ENCODE results near the gene CSNK2A1. TPM values are rescaled to one million over a fixed set of nuclear protein-coding genes. Genes with fewer than 3 reads are reported as not detected.

CSNK2A1 gene
- total RNA-seq, 1 experiment from 2014 or later: 205 TPM

- H3K36me3 Mint-ChIP-seq (ENCODE audit: insufficient read depth, unreplicated experiment): peaks cover 58% of the 10 kb centered on the region
- no peaks in the 10 kb centered on the region for H3K9me3 ChIP-seq
- H3K9me3 Mint-ChIP-seq (ENCODE audit: unreplicated experiment): no peaks in the 10 kb centered on the region
- intact Hi-C loops (cut with micrococcal nuclease; ENCODE audit: unreplicated experiment): no loop called here
- H3K27me3 Mint-ChIP-seq (ENCODE audit: insufficient read depth, unreplicated experiment): no peaks in the 10 kb centered on the region
- no peaks in the 10 kb centered on the region for H3K4me1 Mint-ChIP-seq (ENCODE audit: low read depth, unreplicated experiment)
- no TSS peak for BruUV-seq (replicated peaks)
- no peaks in the 10 kb centered on the region for H3K4me1 ChIP-seq
- no peak overlapping the region for H3K27ac Mint-ChIP-seq (ENCODE audit: unreplicated experiment)
- no peak overlapping the region for H3K4me3 ChIP-seq (ENCODE audit: low read depth, low read length)
- ChIA-PET CTCF (no interaction called here), POLR2A (interaction anchor here (0.6 to 0.7 kb wide), 2 partner anchors 8 to 79 kb away, joined by 3 read pairs; no protein-coding TSS in a partner anchor)
- no peak for TF ChIP-seq CTCF (IDR thresholded peaks at IDR 0.05; ENCODE audit: insufficient read depth in 1 of 2, low read depth in 1 of 2, low read length in 1 of 2, severe bottlenecking in 1 of 2, unreplicated experiment in 1 of 2)
- H3K27me3 ChIP-seq (replicated peaks; ENCODE audit: control insufficient read depth, insufficient read depth, low read length): no peaks in the 10 kb centered on the region
- H3K36me3 ChIP-seq (ENCODE audit: control insufficient read depth, insufficient read depth, low read length): peaks cover 1% of the 10 kb centered on the region; the same call in 1 of the 2 replicates
- DNase-seq: no peak
- H3K4me3 Mint-ChIP-seq (ENCODE audit: unreplicated experiment): no peak overlapping the region
Measured at GRCh38 chr20:426566-426965, 117.0 kb downstream of the CSNK2A1 start.

Other genes starting within 250 kb of the CSNK2A1 start
- 34.4 and 37.2 TPM in 2 replicates for gene ZCCHC3, start 246.2 kb downstream of the CSNK2A1 start, total RNA-seq (2022)
- 13.9 and 14.7 TPM in 2 replicates for gene SOX12, start 218.2 kb downstream of the CSNK2A1 start, total RNA-seq (2022)
- 24.6 and 27.5 TPM in 2 replicates for gene NRSN2, start 196.7 kb downstream of the CSNK2A1 start, total RNA-seq (2022)
- 113 and 132 TPM in 2 replicates for gene TRIB3, start 163.0 kb downstream of the CSNK2A1 start, total RNA-seq (2022)
- gene RBCK1, start 135.5 kb downstream of the CSNK2A1 start, total RNA-seq (2022): 103 and 111 TPM in 2 replicates
- 30.0 and 35.8 TPM in 2 replicates for gene TBC1D20, start 81.3 kb downstream of the CSNK2A1 start, total RNA-seq (2022)
- gene TCF15, start 66.5 kb upstream of the CSNK2A1 start, total RNA-seq (2022): not detected in 2 replicates
- gene SRXN1, start 109.4 kb upstream of the CSNK2A1 start, total RNA-seq (2022): 32.5 and 33.7 TPM in 2 replicates
- gene SCRT2, start 132.0 kb upstream of the CSNK2A1 start, total RNA-seq (2022): not detected in 2 replicates
- 0.50 and 0.56 TPM in 2 replicates for gene SLC52A3, start 224.7 kb upstream of the CSNK2A1 start, total RNA-seq (2022)